Pancreas (tissue), 10 donors: ENCODE measurements around the gene COL8A2. TPM values are rescaled to one million over a fixed set of nuclear protein-coding genes. Genes with fewer than 3 reads are reported as not detected.

Source experiments
- ATAC-seq, 4 donors: fragments of 200-7000 bp; cut with Tn5 transposase; one replicate each; pipeline versions ENCODE4 v1.8.0 to v1.9.1; 2020; ENCODE audit warnings: mild to moderate bottlenecking in 4 of 4, moderate library complexity in 4 of 4
- DNase-seq, 6 donors: peaks; one replicate each; pipeline ENCODE4 v3.0.0-alpha.2; 2020
- FAIRE-seq: peaks from 2 replicates; lab custom pipeline; 2012; peaks lifted over from hg19 to GRCh38; lab: Jason Lieb, UNC
- H3K27ac ChIP-seq, 4 donors: fragments of 200-600 bp; sonication (generic); 1 replicate in 3 of 4; 2 replicates in 1 of 4; pipeline versions ENCODE4 v1.5.0 to v1.8.0; 2020
- H3K27me3 ChIP-seq, 4 donors: fragments of 200-600 bp; one replicate each; pipeline ENCODE4 v1.8.0; 2021
- H3K36me3 ChIP-seq, 3 donors: fragments of 200-600 bp; sonication (generic) in 1 of 3; one replicate each; pipeline versions ENCODE4 v1.5.0 to v1.8.0; 2020 to 2021
- H3K4me1 ChIP-seq, 3 donors: fragments of 200-600 bp; one replicate each; pipeline ENCODE4 v1.8.0; 2021
- H3K4me3 ChIP-seq, 4 donors: fragments of 200-600 bp; sonication (generic) in 2 of 4; one replicate each; pipeline versions ENCODE4 v1.5.0 to v1.8.0; 2020 to 2021
- H3K9me3 ChIP-seq, 4 donors: fragments of 200-600 bp; one replicate each; pipeline ENCODE4 v1.8.0; 2021
- WGBS, 2 donors: extraction: QIAGEN DNeasy Blood & Tissue Kit; methylation state at CpG; one replicate each; pipeline ENCODE4 v1.1.7; 2013; 5-methylcytosine and 5-hydroxymethylcytosine counted together
- intact Hi-C, 3 donors: fragments of 100-400 bp; cut with DNase I; formaldehyde crosslinking; loops; one replicate each; pipeline versions ENCODE4 v1.11.1 to v1.14.2; 2022
- polyA plus RNA-seq, 2 donors: library from polyadenylated mRNA; stranded (reverse); fragments of 200-250 nt; gene quantifications; one replicate each; pipeline ENCODE4 v1.2.3, GENCODE V29; 2013
- total RNA-seq, 6 donors: library from RNA; stranded (reverse); fragmentation: NEBNext Ultra II Directional in 4 of 6; extraction: Animal tissue kit (Norgen Biotek cat#: 25700) in 4 of 6; gene quantifications; one replicate each; pipeline versions ENCODE4 v1.2.1 to v1.2.4, GENCODE V29; 2021 to 2023
- TF ChIP-seq, protein P1 (sequence below), 4 donors: fragments of 200-600 bp; sonication (generic) in 3 of 4; IDR thresholded peaks; one replicate each; pipeline versions ENCODE4 v1.5.0 to v1.8.0; 2021; ENCODE audit warnings: antibody characterized with exemption in 4 of 4
- donor health status: healthy with polysubstance abuse.
- donor health status: DM: no; HTN: no; CAD: no; lungs with moderate emphysema.
- donor health status: DM: no; HTN: no; CAD: no.
- donor health status: control.
- donor health status: control.
- donor health status: Bipolar disorder and iron deficiency.
- donor health status: DM: yes; HTN: yes; CAD: no.
- donor health status: DM: no; HTN: no; CAD: no.
- donor health status: DM: no; HTN: no; CAD: no.
- donor health status: DM: yes; HTN: yes; CAD: no.

The COL8A2 gene
- total and polyA plus RNA-seq, 8 donors, result 0.12 to 3.3 (median 0.36) TPM

- WGBS, 2 donors, result 84 to 88% methylated on average over 27 to 33 of the region's 33 CpGs
- intact Hi-C loops, result loop anchor here in 2 of 3 donors (5.0 to 10.0 kb wide), 6 partner anchors 87 to 327 kb away; no protein-coding TSS in a partner anchor
- Histone ChIP-seq H3K9me3 (no peaks in the 10 kb centered on the region), H3K27ac (no peak overlapping the region), H3K4me1 (no peaks in the 10 kb centered on the region), H3K4me3 (no peak overlapping the region), H3K36me3 (peaks cover 0 to 4% (median 0%) of the 10 kb centered on the region in 3 donors), H3K27me3 (no peaks in the 10 kb centered on the region)
- FAIRE-seq (no peak), ATAC-seq (no peak), DNase-seq (peak in 1 of 6 donors; percentile 76)
- TF ChIP-seq, protein P1, sequence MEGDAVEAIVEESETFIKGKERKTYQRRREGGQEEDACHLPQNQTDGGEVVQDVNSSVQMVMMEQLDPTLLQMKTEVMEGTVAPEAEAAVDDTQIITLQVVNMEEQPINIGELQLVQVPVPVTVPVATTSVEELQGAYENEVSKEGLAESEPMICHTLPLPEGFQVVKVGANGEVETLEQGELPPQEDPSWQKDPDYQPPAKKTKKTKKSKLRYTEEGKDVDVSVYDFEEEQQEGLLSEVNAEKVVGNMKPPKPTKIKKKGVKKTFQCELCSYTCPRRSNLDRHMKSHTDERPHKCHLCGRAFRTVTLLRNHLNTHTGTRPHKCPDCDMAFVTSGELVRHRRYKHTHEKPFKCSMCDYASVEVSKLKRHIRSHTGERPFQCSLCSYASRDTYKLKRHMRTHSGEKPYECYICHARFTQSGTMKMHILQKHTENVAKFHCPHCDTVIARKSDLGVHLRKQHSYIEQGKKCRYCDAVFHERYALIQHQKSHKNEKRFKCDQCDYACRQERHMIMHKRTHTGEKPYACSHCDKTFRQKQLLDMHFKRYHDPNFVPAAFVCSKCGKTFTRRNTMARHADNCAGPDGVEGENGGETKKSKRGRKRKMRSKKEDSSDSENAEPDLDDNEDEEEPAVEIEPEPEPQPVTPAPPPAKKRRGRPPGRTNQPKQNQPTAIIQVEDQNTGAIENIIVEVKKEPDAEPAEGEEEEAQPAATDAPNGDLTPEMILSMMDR (IDR thresholded peaks at IDR 0.05), result no peak
Observed at GRCh38 chr1:36097693-36098585, 27.1 kb downstream of the COL8A2 start.

DNA sequence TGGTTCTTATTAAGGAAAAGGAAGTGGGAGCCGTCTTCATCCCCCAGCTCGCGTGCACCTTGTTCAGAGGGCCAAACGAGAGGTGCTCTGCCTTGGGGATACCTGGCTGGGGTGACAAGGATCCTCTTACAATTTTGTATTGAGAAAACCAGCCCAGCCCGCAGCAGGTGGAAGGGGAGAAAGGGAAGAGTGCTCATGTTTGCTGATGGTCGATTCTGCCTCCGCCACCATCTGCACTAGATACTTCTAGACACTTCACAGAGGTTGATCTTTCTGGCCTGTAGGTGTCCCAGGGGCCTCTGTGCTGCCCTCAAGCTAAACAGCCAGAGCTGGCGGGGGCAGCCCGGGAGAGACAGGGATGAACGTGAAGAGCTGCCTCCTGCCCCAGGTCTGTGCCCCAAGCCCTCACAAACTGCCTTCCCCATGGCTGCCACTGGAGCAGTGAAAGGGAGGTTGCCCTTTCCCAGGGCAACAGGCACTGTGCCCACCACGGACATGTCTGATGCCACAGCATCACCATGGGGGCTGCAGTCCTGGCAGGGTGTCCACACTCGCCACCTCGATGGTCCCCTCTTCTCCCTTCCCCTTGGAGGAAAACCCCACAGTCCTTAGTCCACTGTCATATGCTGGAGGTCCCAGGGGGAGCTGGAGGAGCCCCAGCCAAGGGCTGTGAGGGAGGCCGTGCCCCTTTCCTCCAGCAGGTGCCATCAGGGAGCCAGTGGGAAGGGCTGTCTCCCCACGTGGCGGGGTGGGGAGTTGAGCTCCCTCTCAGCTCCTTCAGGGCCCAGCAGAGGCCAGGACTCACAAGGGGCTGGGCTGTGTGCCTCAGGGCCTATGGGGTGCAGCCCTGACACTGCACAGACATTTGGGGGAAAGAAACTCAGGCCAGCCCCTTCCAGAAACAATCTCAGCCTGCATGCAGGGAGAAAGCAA lies 28.3 kb downstream of the COL8A2 start:
- FAIRE-seq (no peak), DNase-seq (peak in 1 of 6 donors; percentile 53), ATAC-seq (no peak)
- TF ChIP-seq, protein P1 (IDR thresholded peaks at IDR 0.05), result no peak
- intact Hi-C loops, result loop anchor here in 2 of 3 donors (5.0 to 10.0 kb wide), 6 partner anchors 88 to 328 kb away; no protein-coding TSS in a partner anchor
- no peak overlapping the region for H3K27ac ChIP-seq
- peaks cover 0 to 12% (median 4%) of the 10 kb centered on the region in 3 donors for H3K36me3 ChIP-seq
- no peaks in the 10 kb centered on the region for H3K4me1 ChIP-seq
- 69 to 75% methylated on average over 16 of the region's 16 CpGs for WGBS, 2 donors
- H3K9me3 ChIP-seq, result no peaks in the 10 kb centered on the region
- no peak overlapping the region for H3K4me3 ChIP-seq
- H3K27me3 ChIP-seq, result no peaks in the 10 kb centered on the region

DNA sequence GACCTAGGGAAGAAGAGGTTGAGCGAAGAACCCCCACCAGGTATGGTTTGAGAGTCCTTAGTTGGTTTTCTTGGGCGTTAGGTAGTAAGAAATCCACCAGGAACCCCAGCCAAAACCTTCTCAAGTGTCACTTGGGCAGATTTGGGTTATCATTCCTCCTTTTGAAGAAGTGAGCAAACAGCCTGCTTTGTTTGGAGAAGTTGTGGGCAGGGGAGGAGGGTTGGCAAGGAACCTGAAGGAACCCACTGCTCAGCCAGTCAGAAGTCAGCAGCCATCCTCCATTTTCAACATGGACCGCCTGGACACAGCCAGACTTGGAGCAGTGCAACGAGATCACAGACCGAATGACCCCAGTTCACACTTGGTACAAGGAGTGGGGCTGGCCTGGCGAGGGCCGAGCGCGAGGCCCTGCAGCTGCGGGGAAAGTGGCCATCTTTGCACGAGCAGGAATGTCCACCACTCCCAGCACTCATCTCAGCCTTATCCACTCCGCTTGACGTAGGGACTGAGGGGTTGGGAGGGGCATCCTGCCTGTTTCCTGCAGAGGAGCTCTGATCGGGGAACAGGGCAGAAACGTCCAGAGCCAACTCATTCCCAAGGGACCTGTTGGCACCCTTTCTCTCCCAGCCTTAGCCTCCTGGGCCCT lies 29.1 kb downstream of the COL8A2 start:
- intact Hi-C loops, result loop anchor here in 2 of 3 donors (5.0 to 10.0 kb wide), 6 partner anchors 89 to 329 kb away; no protein-coding TSS in a partner anchor
- DNase-seq (peak in 1 of 6 donors; percentile 26), FAIRE-seq (no peak), ATAC-seq (no peak)
- WGBS, 2 donors, result 75 to 77% methylated on average over 15 of the region's 15 CpGs
- peaks cover 0 to 13% (median 6%) of the 10 kb centered on the region in 3 donors for H3K36me3 ChIP-seq
- no peaks in the 10 kb centered on the region for H3K4me1 ChIP-seq
- no peaks in the 10 kb centered on the region for H3K9me3 ChIP-seq
- TF ChIP-seq, protein P1 (IDR thresholded peaks at IDR 0.05), result no peak
- no peak overlapping the region for H3K27ac ChIP-seq
- no peaks in the 10 kb centered on the region for H3K27me3 ChIP-seq
- H3K4me3 ChIP-seq, result no peak overlapping the region

DNA sequence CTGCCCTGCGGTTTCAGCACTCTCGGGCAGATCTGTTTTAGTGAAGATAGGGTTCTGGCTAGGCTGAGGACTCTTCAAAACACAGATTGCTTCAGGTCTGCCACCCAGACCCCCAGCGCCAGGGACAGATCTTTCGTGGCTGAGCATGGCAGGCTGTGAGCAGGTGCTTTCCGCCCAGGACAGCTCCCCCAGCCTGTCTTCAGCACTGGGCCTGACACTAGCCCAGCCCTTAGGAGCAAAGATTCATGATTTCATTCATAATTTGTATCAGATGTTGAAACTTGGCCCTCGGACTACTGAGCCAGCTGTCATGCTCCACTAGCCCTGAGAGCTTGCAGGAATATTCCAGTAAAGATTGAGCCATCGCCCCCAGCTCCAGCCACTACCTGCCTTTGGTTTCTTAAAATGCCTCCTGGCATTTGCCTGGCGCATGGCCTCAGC lies 30.4 kb downstream of the COL8A2 start:
- Histone ChIP-seq H3K4me1 (peaks cover 0 to 9% (median 3%) of the 10 kb centered on the region in 3 donors), H3K36me3 (peaks cover 0 to 13% (median 6%) of the 10 kb centered on the region in 3 donors)
- WGBS, 2 donors, result 85 to 89% methylated on average over 8 of the region's 8 CpGs

More for the DNA sequence above, 30.4 kb downstream of the COL8A2 start:
- Histone ChIP-seq H3K27me3 (no peaks in the 10 kb centered on the region), H3K4me3 (no peak overlapping the region), H3K9me3 (no peaks in the 10 kb centered on the region), H3K27ac (no peak overlapping the region)
- intact Hi-C loops, result loop anchor here in 2 of 3 donors (5.0 to 10.0 kb wide), 6 partner anchors 90 to 330 kb away; no protein-coding TSS in a partner anchor
- ATAC-seq (no peak), DNase-seq (peak in 2 of 6 donors; percentile 31 to 41), FAIRE-seq (no peak)
- TF ChIP-seq, protein P1 (IDR thresholded peaks at IDR 0.05), result no peak
